Chondrocyte (in vitro differentiated cells): ENCODE data around the gene SEC31A. TPM values are rescaled to one million over a fixed set of nuclear protein-coding genes. Genes with fewer than 3 reads are reported as not detected.

ENCODE experiments used
- DNase-seq: peaks from one replicate; pipeline ENCODE4 v3.0.0; 2021; ENCODE audit warnings: mixed read lengths, low spot score
- H3K27ac Mint-ChIP-seq: one replicate; pipeline ENCODE4 v1.8.0; 2021; ENCODE audit warnings: mild to moderate bottlenecking, moderate library complexity, mixed read lengths; ENCODE audit not compliant: unreplicated experiment
- H3K27me3 Mint-ChIP-seq: 2 replicates; pipeline ENCODE4 v1.8.0; 2021; ENCODE audit warnings: low read depth, mixed read lengths
- H3K36me3 Mint-ChIP-seq: 2 replicates; pipeline ENCODE4 v1.8.0; 2021; ENCODE audit warnings: low read depth, mixed read lengths
- H3K4me1 Mint-ChIP-seq: 2 replicates; pipeline ENCODE4 v1.8.0; 2021; ENCODE audit warnings: low read depth, mild to moderate bottlenecking, mixed read lengths
- H3K4me3 Mint-ChIP-seq: one replicate; pipeline ENCODE4 v1.8.0; 2021; ENCODE audit warnings: mild to moderate bottlenecking, moderate library complexity, mixed read lengths; ENCODE audit not compliant: unreplicated experiment
- H3K9me3 Mint-ChIP-seq: 2 replicates; pipeline ENCODE4 v1.8.0; 2021; ENCODE audit warnings: low read depth, mixed read lengths
- CTCF ChIP-seq: fragments of 200-600 bp; sonication (generic); IDR thresholded peaks from 2 replicates; pipeline ENCODE4 v1.5.0; 2021; ENCODE audit warnings: antibody characterized with exemption, mild to moderate bottlenecking, moderate library complexity
- total RNA-seq: library from RNA; stranded (reverse); gene quantifications from 3 replicates; pipeline ENCODE4 v1.2.1, GENCODE V29; 2021

Gene SEC31A
- total RNA-seq, 1 donor from 2014 or later: 421 TPM

- H3K4me3 Mint-ChIP-seq: no peak overlapping the region
- peaks cover 32% of the 10 kb centered on the region for H3K4me1 Mint-ChIP-seq
- H3K27me3 Mint-ChIP-seq: no peaks in the 10 kb centered on the region
Observed at GRCh38 chr4:82900066-82900410, 9.1 kb upstream of the SEC31A start.

GRCh38 chr4:82899374-82900065 is 8.6 kb upstream of the SEC31A start:
- Mint-ChIP-seq H3K27me3 (no peaks in the 10 kb centered on the region), H3K9me3 (no peaks in the 10 kb centered on the region), H3K36me3 (peaks cover 7% of the 10 kb centered on the region), H3K4me1 (peaks cover 37% of the 10 kb centered on the region), H3K4me3 (no peak overlapping the region), H3K27ac (no peak overlapping the region)
- no peak for TF ChIP-seq CTCF
- DNase-seq: no peak

More at GRCh38 chr4:82900066-82900410, 9.1 kb upstream of the SEC31A start:
- H3K27ac Mint-ChIP-seq: no peak overlapping the region
- DNase-seq: no peak
- no peaks in the 10 kb centered on the region for H3K9me3 Mint-ChIP-seq
- peaks cover 3% of the 10 kb centered on the region for H3K36me3 Mint-ChIP-seq
- TF ChIP-seq CTCF: no peak

- H3K27ac Mint-ChIP-seq: no peak overlapping the region
- H3K36me3 Mint-ChIP-seq: peaks cover 14% of the 10 kb centered on the region
- TF ChIP-seq CTCF: peak; percentile 82
- DNase-seq: no peak
- H3K9me3 Mint-ChIP-seq: no peaks in the 10 kb centered on the region
- H3K4me3 Mint-ChIP-seq: no peak overlapping the region
- peaks cover 45% of the 10 kb centered on the region for H3K4me1 Mint-ChIP-seq
- H3K27me3 Mint-ChIP-seq: no peaks in the 10 kb centered on the region
Observed at GRCh38 chr4:82898322-82899243, 7.6 kb upstream of the SEC31A start.

GRCh38 chr4:82896755-82897154 is 5.8 kb upstream of the SEC31A start:
- Mint-ChIP-seq H3K4me3 (no peak overlapping the region), H3K36me3 (peaks cover 14% of the 10 kb centered on the region), H3K9me3 (no peaks in the 10 kb centered on the region), H3K27ac (peak overlapping the region; percentile 2), H3K27me3 (no peaks in the 10 kb centered on the region), H3K4me1 (peaks cover 53% of the 10 kb centered on the region)
- no peak for DNase-seq
- no peak for TF ChIP-seq CTCF

- no peaks in the 10 kb centered on the region for H3K27me3 Mint-ChIP-seq
- no peak overlapping the region for H3K4me3 Mint-ChIP-seq
Observed at GRCh38 chr4:82893942-82894341, 3.0 kb upstream of the SEC31A start.

More at GRCh38 chr4:82893942-82894341, 3.0 kb upstream of the SEC31A start:
- TF ChIP-seq CTCF: no peak
- no peak overlapping the region for H3K27ac Mint-ChIP-seq
- H3K9me3 Mint-ChIP-seq: no peaks in the 10 kb centered on the region
- no peak for DNase-seq
- H3K4me1 Mint-ChIP-seq: peaks cover 57% of the 10 kb centered on the region
- H3K36me3 Mint-ChIP-seq: peaks cover 16% of the 10 kb centered on the region
